Mesendoderm (in vitro differentiated cells): ENCODE measurements around the gene CENPV.
A peak's percentile ranks its signal among the peaks of the same experiment; 100 is the strongest.
"Not testable (repeated sequence)": the region's sequence is repeated elsewhere in the genome, so short reads cannot be mapped to it uniquely, and the experiment has no call there.

ENCODE experiments used
- DNase-seq: peaks from one replicate; pipeline ENCODE4 v3.0.0; 2013
- H2AK5ac ChIP-seq: 2 replicates; pipeline ENCODE4 v1.6.1; 2013; ENCODE audit warnings: low read length, inconsistent platforms
- H2BK120ac ChIP-seq: 2 replicates; pipeline ENCODE4 v1.6.1; 2013; ENCODE audit warnings: low read depth, mild to moderate bottlenecking, low read length, moderate library complexity, mixed read lengths
- H2BK15ac ChIP-seq: replicated peaks from 2 replicates; pipeline ENCODE4 v1.6.1; 2013; ENCODE audit warnings: low read depth, mild to moderate bottlenecking, moderate library complexity
- H2BK5ac ChIP-seq: 2 replicates; pipeline ENCODE4 v1.6.1; 2013; ENCODE audit warnings: low read length, inconsistent platforms
- H3K18ac ChIP-seq: 2 replicates; pipeline ENCODE4 v1.6.1; 2013; ENCODE audit warnings: mild to moderate bottlenecking, low read length, mixed read lengths
- H3K23ac ChIP-seq: one replicate; pipeline ENCODE4 v1.6.1; 2013; ENCODE audit warnings: low read length
- H3K27ac ChIP-seq: 2 replicates; pipeline ENCODE4 v1.5.1; 2013; ENCODE audit warnings: low read depth, mild to moderate bottlenecking, inconsistent platforms, low read length, moderate library complexity
- H3K27me3 ChIP-seq: 2 replicates; pipeline ENCODE4 v1.6.1; 2013; ENCODE audit warnings: low read length, control low read depth, mild to moderate bottlenecking, inconsistent platforms; ENCODE audit not compliant: insufficient read depth, poor library complexity
- H3K36me3 ChIP-seq: 2 replicates; pipeline ENCODE4 v1.6.1; 2013; ENCODE audit warnings: low read length, inconsistent platforms; ENCODE audit not compliant: control insufficient read depth, insufficient read depth
- H3K4ac ChIP-seq: one replicate; pipeline ENCODE4 v1.6.1; 2013; ENCODE audit warnings: low read depth, mild to moderate bottlenecking, low read length, moderate library complexity
- H3K4me1 ChIP-seq: 2 replicates; pipeline ENCODE4 v1.6.1; 2013; ENCODE audit warnings: low read depth, low read length, inconsistent platforms; ENCODE audit not compliant: control insufficient read depth
- H3K4me2 ChIP-seq: 2 replicates; pipeline ENCODE4 v1.6.1; 2013; ENCODE audit warnings: low read length
- H3K4me3 ChIP-seq: 2 replicates; pipeline ENCODE4 v1.5.1; 2013; ENCODE audit warnings: mild to moderate bottlenecking, low read length
- H3K56ac ChIP-seq: one replicate; pipeline ENCODE4 v1.6.1; 2013; ENCODE audit warnings: low read length
- H3K79me1 ChIP-seq: 2 replicates; pipeline ENCODE4 v1.6.1; 2013; ENCODE audit warnings: low read length, inconsistent platforms
- H3K79me2 ChIP-seq: 2 replicates; pipeline ENCODE4 v1.6.1; 2013; ENCODE audit warnings: mild to moderate bottlenecking, low read length; ENCODE audit not compliant: control insufficient read depth, insufficient read depth
- H3K9ac ChIP-seq: 2 replicates; pipeline ENCODE4 v1.6.1; 2013; ENCODE audit warnings: low read length, inconsistent platforms
- H4K5ac ChIP-seq: one replicate; pipeline ENCODE4 v1.6.1; 2013; ENCODE audit warnings: low read length
- H4K8ac ChIP-seq: one replicate; pipeline ENCODE4 v1.6.1; 2013; ENCODE audit warnings: low read depth, mild to moderate bottlenecking, control low read depth, low read length, moderate library complexity
- WGBS: extraction: QIAGEN DNeasy Blood & Tissue Kit; methylation state at CpG from one replicate; pipeline ENCODE4 v1.1.7; 2013; ENCODE audit warnings: low lambda C conversion rate, missing lambda C conversion rate; ENCODE audit not compliant: insufficient coverage; ENCODE audit errors: extremely low coverage; 5-methylcytosine and 5-hydroxymethylcytosine counted together

Gene CENPV

DNA sequence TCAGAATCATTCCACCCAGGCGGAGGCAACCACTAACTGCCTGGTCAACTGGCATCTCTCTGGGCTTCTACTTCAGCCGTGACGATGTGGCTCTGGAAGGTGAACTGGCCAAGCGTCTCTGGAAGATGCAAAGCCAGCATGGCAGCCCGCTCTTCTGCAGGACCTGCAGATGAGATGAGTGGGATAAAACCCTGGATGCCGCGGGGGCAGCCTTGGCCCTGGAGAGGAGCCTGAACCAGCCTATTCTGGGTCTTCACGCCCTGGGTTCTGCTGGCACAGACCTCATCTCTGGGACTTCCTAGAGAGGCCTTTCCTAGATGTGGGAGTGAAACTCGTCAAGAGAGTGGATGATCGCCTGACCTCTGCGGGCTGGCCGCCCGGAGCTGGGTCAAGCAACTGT lies 38.2 kb upstream of the CENPV start:
- no peak overlapping the region for H3K4me3 ChIP-seq
- no peaks in the 10 kb centered on the region for H3K36me3 ChIP-seq
- no peak overlapping the region for H3K4ac ChIP-seq
- no peak overlapping the region for H2BK5ac ChIP-seq
- no peak overlapping the region for H2BK120ac ChIP-seq
- no peak overlapping the region for H3K56ac ChIP-seq
- no peaks in the 10 kb centered on the region for H3K79me2 ChIP-seq
- no peaks in the 10 kb centered on the region for H3K27me3 ChIP-seq
- H4K5ac ChIP-seq, result no peak overlapping the region
- H3K18ac ChIP-seq, result no peak overlapping the region
- no peak overlapping the region for H3K4me2 ChIP-seq
- no peak for DNase-seq
- H3K4me1 ChIP-seq, result no peaks in the 10 kb centered on the region
- no peak overlapping the region for H3K9ac ChIP-seq
- H3K79me1 ChIP-seq, result no peaks in the 10 kb centered on the region
- no CpG with 5 or more reads among the region's 13 CpGs for WGBS
- no peak overlapping the region for H2BK15ac ChIP-seq
- no peak overlapping the region for H3K23ac ChIP-seq
- no peak overlapping the region for H2AK5ac ChIP-seq
- no peak overlapping the region for H3K27ac ChIP-seq
- H4K8ac ChIP-seq, result no peak overlapping the region

DNA sequence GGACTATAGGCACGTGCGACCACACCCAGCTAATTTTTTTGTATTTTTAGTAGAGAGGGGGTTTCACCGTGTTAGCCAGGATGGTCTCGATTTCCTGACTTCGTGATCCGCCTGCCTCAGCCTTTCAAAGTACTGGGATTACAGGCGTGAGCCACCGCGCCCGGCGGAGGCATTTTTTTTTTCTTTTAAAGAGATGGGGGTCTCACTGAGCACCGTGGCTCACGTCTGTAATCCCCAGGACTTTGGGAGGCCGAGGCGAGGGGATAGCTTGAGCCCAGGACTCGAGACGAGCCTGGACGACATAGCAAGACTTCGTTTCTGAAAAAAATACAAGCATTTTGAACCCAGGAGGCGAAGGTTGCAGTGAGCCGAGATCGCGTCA lies 32.8 kb upstream of the CENPV start:
- H3K27me3 ChIP-seq, H2AK5ac ChIP-seq, H3K4me1 ChIP-seq, H2BK120ac ChIP-seq, H4K8ac ChIP-seq, H3K4me2 ChIP-seq, H3K4ac ChIP-seq, H3K36me3 ChIP-seq, H4K5ac ChIP-seq, H3K18ac ChIP-seq, H2BK5ac ChIP-seq, DNase-seq, H2BK15ac ChIP-seq, H3K27ac ChIP-seq, H3K23ac ChIP-seq, H3K4me3 ChIP-seq: not testable (repeated sequence)
- WGBS, result no CpG with 5 or more reads among the region's 23 CpGs
- Histone ChIP-seq H3K56ac (peak overlapping the region; percentile 42), H3K79me1 (peaks cover 11% of the 10 kb centered on the region), H3K79me2 (peaks cover 20% of the 10 kb centered on the region), H3K9ac (peak overlapping the region; percentile 38)

DNA sequence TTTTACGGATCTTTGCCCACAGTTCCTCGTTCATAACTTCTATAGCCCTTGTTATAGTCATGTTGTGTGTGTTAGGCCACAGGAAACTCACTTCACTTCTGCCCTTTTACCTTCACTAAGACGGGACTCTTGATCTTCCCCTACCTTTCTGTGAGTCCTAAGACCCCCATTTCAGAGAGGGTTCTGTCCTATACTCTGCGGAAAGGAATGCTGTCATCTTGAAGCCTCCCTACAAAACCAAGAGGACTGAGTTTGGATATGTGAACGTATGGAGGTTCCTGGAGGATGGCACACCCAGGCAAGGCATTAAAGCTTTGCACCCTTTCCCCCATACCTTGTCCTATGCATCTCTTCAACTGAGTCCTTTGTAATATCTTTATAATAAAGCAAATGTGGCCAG lies 31.3 kb upstream of the CENPV start:
- Histone ChIP-seq H2BK5ac (no peak overlapping the region), H3K4me1 (peaks cover 5% of the 10 kb centered on the region), H3K4ac (no peak overlapping the region), H3K27me3 (no peaks in the 10 kb centered on the region), H3K4me2 (no peak overlapping the region), H3K23ac (no peak overlapping the region), H3K79me2 (peaks cover 20% of the 10 kb centered on the region), H4K8ac (no peak overlapping the region), H3K79me1 (peaks cover 11% of the 10 kb centered on the region), H2BK15ac (no peak overlapping the region), H2AK5ac (no peak overlapping the region), H3K56ac (no peak overlapping the region), H3K27ac (no peak overlapping the region), H3K18ac (no peak overlapping the region), H3K9ac (no peak overlapping the region), H4K5ac (no peak overlapping the region), H3K36me3 (peaks cover 4% of the 10 kb centered on the region), H2BK120ac (no peak overlapping the region), H3K4me3 (no peak overlapping the region)
- no CpG with 5 or more reads among the region's 5 CpGs for WGBS
- DNase-seq, result no peak

DNA sequence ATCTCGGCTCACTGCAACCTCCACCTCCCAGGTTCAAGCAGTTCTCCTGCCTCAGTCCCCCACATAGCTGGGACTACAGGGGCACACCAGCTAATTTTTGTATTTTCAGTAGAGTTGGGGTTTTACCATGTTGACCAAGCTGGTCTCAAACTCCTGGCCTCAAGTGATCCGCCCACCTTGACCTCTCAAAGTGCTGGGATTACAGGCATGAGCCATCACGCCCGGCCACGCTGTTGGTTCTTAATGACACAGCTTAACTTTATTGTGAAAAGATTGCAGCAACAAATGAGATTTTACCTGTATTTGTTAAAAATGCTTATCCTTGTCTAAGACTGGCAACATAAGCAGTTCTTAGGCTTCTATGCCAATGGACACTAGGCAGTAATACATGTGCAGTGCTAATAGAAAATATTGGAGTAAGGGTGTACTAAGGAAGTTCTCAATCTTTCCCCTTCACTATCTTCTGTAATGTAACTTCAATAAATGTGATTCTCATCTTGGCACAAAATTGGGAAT lies 30.6 kb upstream of the CENPV start:
- Histone ChIP-seq H3K79me1 (peaks cover 11% of the 10 kb centered on the region), H3K27me3 (no peaks in the 10 kb centered on the region), H3K9ac (no peak overlapping the region), H3K36me3 (peaks cover 4% of the 10 kb centered on the region), H3K27ac (no peak overlapping the region), H3K18ac (no peak overlapping the region), H2BK120ac (no peak overlapping the region), H4K5ac (no peak overlapping the region), H3K4me1 (peaks cover 5% of the 10 kb centered on the region), H2BK5ac (no peak overlapping the region), H2BK15ac (no peak overlapping the region), H2AK5ac (no peak overlapping the region), H3K23ac (no peak overlapping the region), H3K56ac (peak overlapping the region; percentile 4), H3K79me2 (peaks cover 20% of the 10 kb centered on the region), H3K4me3 (no peak overlapping the region), H4K8ac (no peak overlapping the region), H3K4ac (no peak overlapping the region), H3K4me2 (no peak overlapping the region)
- no peak for DNase-seq
- WGBS, result no CpG with 5 or more reads among the region's 5 CpGs

DNA sequence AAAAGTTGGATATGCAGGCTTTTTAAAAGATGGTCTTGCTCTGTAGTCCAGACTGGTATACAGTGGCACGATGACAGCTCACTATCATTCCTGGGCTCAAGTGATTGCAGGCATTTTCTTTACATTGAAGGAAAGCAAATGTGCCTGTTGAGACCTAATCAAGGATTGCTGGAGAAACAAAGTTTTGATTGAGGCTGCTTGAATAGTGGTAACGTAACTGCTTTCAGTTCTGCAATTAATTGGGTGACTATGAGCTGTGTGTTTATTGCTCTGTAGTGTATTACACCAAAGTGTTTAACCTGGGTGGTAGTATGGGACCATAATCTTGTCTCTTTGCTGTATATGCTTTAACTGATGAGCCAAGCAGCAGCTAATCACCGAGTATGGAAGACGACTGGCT lies 29.9 kb upstream of the CENPV start:
- no peak overlapping the region for H4K8ac ChIP-seq
- peaks cover 20% of the 10 kb centered on the region for H3K79me2 ChIP-seq
- H3K79me1 ChIP-seq, result peaks cover 11% of the 10 kb centered on the region
- no peak for DNase-seq
- H3K27ac ChIP-seq, result no peak overlapping the region
- H3K4me2 ChIP-seq, result peak overlapping the region; percentile 48
- H3K18ac ChIP-seq, result no peak overlapping the region
- no peak overlapping the region for H2BK120ac ChIP-seq
- H3K36me3 ChIP-seq, result peaks cover 4% of the 10 kb centered on the region
- H4K5ac ChIP-seq, result no peak overlapping the region
- H2BK5ac ChIP-seq, result no peak overlapping the region
- peak overlapping the region; percentile 49 for H3K56ac ChIP-seq
- peak overlapping the region; percentile 47 for H3K9ac ChIP-seq
- peaks cover 5% of the 10 kb centered on the region for H3K4me1 ChIP-seq
- H3K27me3 ChIP-seq, result no peaks in the 10 kb centered on the region
- no CpG with 5 or more reads among the region's 4 CpGs for WGBS
- no peak overlapping the region for H3K23ac ChIP-seq
- H2AK5ac ChIP-seq, result no peak overlapping the region
- H2BK15ac ChIP-seq, result no peak overlapping the region
- no peak overlapping the region for H3K4me3 ChIP-seq
- H3K4ac ChIP-seq, result no peak overlapping the region

DNA sequence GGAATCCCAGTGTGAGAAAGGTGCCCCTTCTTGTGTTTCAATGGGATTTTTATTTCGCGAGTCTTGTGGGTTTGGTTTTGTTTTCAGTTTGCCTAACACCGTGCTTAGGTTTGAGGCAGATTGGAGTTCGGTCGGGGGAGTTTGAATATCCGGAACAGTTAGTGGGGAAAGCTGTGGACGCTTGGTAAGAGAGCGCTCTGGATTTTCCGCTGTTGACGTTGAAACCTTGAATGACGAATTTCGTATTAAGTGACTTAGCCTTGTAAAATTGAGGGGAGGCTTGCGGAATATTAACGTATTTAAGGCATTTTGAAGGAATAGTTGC lies 28.2 kb upstream of the CENPV start:
- Histone ChIP-seq H3K36me3 (peaks cover 4% of the 10 kb centered on the region), H3K9ac (peak overlapping the region; percentile 99)

More for the DNA sequence above, 28.2 kb upstream of the CENPV start:
- Histone ChIP-seq H2BK5ac (peak overlapping the region; percentile 69), H3K4me1 (peaks cover 5% of the 10 kb centered on the region), H3K79me2 (peaks cover 20% of the 10 kb centered on the region), H3K27me3 (no peaks in the 10 kb centered on the region), H3K18ac (peak overlapping the region; percentile 55), H2AK5ac (peak overlapping the region; percentile 90), H4K5ac (peak overlapping the region; percentile 71), H3K4me2 (peak overlapping the region; percentile 80), H3K23ac (peak overlapping the region; percentile 56), H3K56ac (peak overlapping the region; percentile 95), H3K27ac (peak overlapping the region; percentile 73), H3K79me1 (peaks cover 11% of the 10 kb centered on the region), H2BK15ac (no peak overlapping the region), H2BK120ac (no peak overlapping the region), H4K8ac (no peak overlapping the region), H3K4me3 (peak overlapping the region; percentile 99), H3K4ac (no peak overlapping the region)
- DNase-seq, result no peak
- no CpG with 5 or more reads among the region's 14 CpGs for WGBS
